Activated CD8-positive, alpha-beta memory T cell treated with anti-CD3 and anti-CD28 coated beads, Interleukin-2, amount 50 U/mL, for 4 hours (primary cell): ENCODE data around the gene NMNAT2.
A peak's percentile ranks its signal among the peaks of the same experiment; 100 is the strongest.

Experiments
- DNase-seq: peaks from one replicate; pipeline ENCODE4 v3.0.0-alpha.2; 2020

Gene NMNAT2

GRCh38 chr1:183233113-183233512 lies 185.1 kb downstream of the NMNAT2 start:
- no peak for DNase-seq

- no peak for DNase-seq
These were observed 186.6 kb downstream of the NMNAT2 start for GRCh38 chr1:183231545-183231944.

GRCh38 chr1:183230413-183230812 lies 187.8 kb downstream of the NMNAT2 start:
- DNase-seq, result no peak

GRCh38 chr1:183228347-183229220 lies 189.6 kb downstream of the NMNAT2 start:
- DNase-seq, result no peak

- peak; percentile 24 for DNase-seq
These were observed 190.5 kb downstream of the NMNAT2 start for GRCh38 chr1:183227422-183228346.

- DNase-seq, result no peak
These were observed 191.2 kb downstream of the NMNAT2 start for GRCh38 chr1:183226963-183227362.

- DNase-seq, result no peak
These were observed 191.8 kb downstream of the NMNAT2 start for GRCh38 chr1:183226361-183226760.

GRCh38 chr1:183223467-183223866 lies 194.7 kb downstream of the NMNAT2 start:
- no peak for DNase-seq

GRCh38 chr1:183222909-183223308 lies 195.3 kb downstream of the NMNAT2 start:
- DNase-seq, result no peak

GRCh38 chr1:183219616-183220009 lies 198.6 kb downstream of the NMNAT2 start:
- no peak for DNase-seq

- peak; percentile 37 for DNase-seq
These were observed 199.1 kb downstream of the NMNAT2 start for GRCh38 chr1:183218971-183219615.

- DNase-seq, result no peak
These were observed 200.1 kb downstream of the NMNAT2 start for GRCh38 chr1:183218027-183218618.

- DNase-seq, result no peak
These were observed 202.2 kb downstream of the NMNAT2 start for GRCh38 chr1:183215936-183216335.

- no peak for DNase-seq
These were observed 203.0 kb downstream of the NMNAT2 start for GRCh38 chr1:183215076-183215720.

GRCh38 chr1:183214021-183214970 lies 203.9 kb downstream of the NMNAT2 start:
- DNase-seq, result no peak

GRCh38 chr1:183212870-183213269 lies 205.3 kb downstream of the NMNAT2 start:
- DNase-seq, result no peak

GRCh38 chr1:183210681-183211080 lies 207.5 kb downstream of the NMNAT2 start:
- no peak for DNase-seq

- DNase-seq, result no peak
These were observed 208.5 kb downstream of the NMNAT2 start for GRCh38 chr1:183209533-183210158.

GRCh38 chr1:183206538-183207122 lies 211.6 kb downstream of the NMNAT2 start:
- DNase-seq, result no peak

GRCh38 chr1:183205196-183205781 lies 212.9 kb downstream of the NMNAT2 start:
- no peak for DNase-seq
